ENCODE data around the gene KIRREL1.

DNA sequence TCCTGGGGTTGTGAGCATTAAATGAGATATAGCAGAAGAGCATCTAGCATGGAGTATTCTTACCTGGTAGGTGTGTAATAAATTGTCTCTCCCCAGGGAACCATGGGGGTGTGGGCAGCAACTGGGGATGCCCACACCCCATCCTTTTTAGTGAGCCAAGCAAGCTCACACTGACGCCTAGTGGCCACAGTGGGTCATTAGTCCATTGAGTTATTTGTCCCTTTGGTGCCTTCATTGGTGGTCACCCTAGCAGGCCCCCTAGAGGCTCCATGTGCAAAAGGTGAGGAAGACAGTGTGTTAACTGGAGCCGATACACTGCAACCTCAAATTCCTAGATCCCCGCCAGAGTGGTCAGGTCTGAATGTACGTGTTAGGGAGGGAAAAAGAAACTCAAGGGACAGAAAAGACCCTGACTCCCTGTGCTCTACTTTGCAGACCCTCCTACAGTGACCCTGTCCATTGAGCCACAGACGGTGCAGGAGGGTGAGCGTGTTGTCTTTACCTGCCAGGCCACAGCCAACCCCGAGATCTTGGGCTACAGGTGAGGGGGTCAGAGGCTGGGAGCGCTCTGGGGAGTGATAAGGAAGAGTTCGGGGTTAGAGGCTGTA, 94.0 kb downstream of the KIRREL1 start:
- TF ChIP-seq, protein P1, sequence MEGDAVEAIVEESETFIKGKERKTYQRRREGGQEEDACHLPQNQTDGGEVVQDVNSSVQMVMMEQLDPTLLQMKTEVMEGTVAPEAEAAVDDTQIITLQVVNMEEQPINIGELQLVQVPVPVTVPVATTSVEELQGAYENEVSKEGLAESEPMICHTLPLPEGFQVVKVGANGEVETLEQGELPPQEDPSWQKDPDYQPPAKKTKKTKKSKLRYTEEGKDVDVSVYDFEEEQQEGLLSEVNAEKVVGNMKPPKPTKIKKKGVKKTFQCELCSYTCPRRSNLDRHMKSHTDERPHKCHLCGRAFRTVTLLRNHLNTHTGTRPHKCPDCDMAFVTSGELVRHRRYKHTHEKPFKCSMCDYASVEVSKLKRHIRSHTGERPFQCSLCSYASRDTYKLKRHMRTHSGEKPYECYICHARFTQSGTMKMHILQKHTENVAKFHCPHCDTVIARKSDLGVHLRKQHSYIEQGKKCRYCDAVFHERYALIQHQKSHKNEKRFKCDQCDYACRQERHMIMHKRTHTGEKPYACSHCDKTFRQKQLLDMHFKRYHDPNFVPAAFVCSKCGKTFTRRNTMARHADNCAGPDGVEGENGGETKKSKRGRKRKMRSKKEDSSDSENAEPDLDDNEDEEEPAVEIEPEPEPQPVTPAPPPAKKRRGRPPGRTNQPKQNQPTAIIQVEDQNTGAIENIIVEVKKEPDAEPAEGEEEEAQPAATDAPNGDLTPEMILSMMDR (conservative IDR thresholded peaks at IDR 0.05 in 1 of 2, IDR thresholded peaks at IDR 0.05 in 1 of 2; ENCODE audit: low read depth in 1 of 2, low read length in 2 of 2) = peak; percentile 95 to 98
- no peak for TF ChIP-seq EZH2 (IDR thresholded peaks at IDR 0.05; ENCODE audit: low read length, missing control alignments)

All from fibroblast of lung (primary cell).